Measurements from ENCODE around the gene BCLAF1. TPM values are rescaled to one million over a fixed set of nuclear protein-coding genes. Genes with fewer than 3 reads are reported as not detected.

BCLAF1 gene
- total and polyA plus RNA-seq, 2 experiments from 2014 or later: 133 to 151 TPM

- Mint-ChIP-seq H3K27me3 (ENCODE audit: insufficient read depth, low read depth, poor library complexity) (no peaks in the 10 kb centered on the region), H3K4me3 (no peak overlapping the region), H3K36me3 (ENCODE audit: low read depth) (peaks cover 6% of the 10 kb centered on the region; the same call in 1 of the 3 replicates), H3K4me1 (no peaks in the 10 kb centered on the region; the same call in 2 of the 3 replicates), H3K9me3 (peaks cover 4% of the 10 kb centered on the region; the same call in 1 of the 3 replicates), H3K27ac (no peak overlapping the region)
- TF ChIP-seq CREB1 (CRISPR knock-in tag; IDR thresholded peaks at IDR 0.05; ENCODE audit: low read depth): no peak
- no peak for TF ChIP-seq JUNB (IDR thresholded peaks at IDR 0.05; ENCODE audit: unreplicated experiment)
- TF ChIP-seq NANOG (IDR thresholded peaks at IDR 0.05; ENCODE audit: borderline replicate concordance): no peak
- TF ChIP-seq, protein P1, sequence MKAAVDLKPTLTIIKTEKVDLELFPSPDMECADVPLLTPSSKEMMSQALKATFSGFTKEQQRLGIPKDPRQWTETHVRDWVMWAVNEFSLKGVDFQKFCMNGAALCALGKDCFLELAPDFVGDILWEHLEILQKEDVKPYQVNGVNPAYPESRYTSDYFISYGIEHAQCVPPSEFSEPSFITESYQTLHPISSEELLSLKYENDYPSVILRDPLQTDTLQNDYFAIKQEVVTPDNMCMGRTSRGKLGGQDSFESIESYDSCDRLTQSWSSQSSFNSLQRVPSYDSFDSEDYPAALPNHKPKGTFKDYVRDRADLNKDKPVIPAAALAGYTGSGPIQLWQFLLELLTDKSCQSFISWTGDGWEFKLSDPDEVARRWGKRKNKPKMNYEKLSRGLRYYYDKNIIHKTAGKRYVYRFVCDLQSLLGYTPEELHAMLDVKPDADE (IDR thresholded peaks at IDR 0.05): no peak
- TF ChIP-seq, protein P2, sequence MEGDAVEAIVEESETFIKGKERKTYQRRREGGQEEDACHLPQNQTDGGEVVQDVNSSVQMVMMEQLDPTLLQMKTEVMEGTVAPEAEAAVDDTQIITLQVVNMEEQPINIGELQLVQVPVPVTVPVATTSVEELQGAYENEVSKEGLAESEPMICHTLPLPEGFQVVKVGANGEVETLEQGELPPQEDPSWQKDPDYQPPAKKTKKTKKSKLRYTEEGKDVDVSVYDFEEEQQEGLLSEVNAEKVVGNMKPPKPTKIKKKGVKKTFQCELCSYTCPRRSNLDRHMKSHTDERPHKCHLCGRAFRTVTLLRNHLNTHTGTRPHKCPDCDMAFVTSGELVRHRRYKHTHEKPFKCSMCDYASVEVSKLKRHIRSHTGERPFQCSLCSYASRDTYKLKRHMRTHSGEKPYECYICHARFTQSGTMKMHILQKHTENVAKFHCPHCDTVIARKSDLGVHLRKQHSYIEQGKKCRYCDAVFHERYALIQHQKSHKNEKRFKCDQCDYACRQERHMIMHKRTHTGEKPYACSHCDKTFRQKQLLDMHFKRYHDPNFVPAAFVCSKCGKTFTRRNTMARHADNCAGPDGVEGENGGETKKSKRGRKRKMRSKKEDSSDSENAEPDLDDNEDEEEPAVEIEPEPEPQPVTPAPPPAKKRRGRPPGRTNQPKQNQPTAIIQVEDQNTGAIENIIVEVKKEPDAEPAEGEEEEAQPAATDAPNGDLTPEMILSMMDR (conservative IDR thresholded peaks at IDR 0.05; ENCODE audit: low read depth in 2 of 2): no peak
- no peak for TF ChIP-seq STAT1 (IDR thresholded peaks at IDR 0.05; ENCODE audit: unreplicated experiment)
- no peak for TF ChIP-seq ZNF331 (CRISPR knock-in tag; IDR thresholded peaks at IDR 0.05; ENCODE audit: low read depth)
- no peak for TF ChIP-seq EZH2 (IDR thresholded peaks at IDR 0.05; ENCODE audit: low read depth, unreplicated experiment)
- no peak for TF ChIP-seq POLR2AphosphoS5 (IDR thresholded peaks at IDR 0.05; ENCODE audit: low read depth)
- TF ChIP-seq, protein P3, sequence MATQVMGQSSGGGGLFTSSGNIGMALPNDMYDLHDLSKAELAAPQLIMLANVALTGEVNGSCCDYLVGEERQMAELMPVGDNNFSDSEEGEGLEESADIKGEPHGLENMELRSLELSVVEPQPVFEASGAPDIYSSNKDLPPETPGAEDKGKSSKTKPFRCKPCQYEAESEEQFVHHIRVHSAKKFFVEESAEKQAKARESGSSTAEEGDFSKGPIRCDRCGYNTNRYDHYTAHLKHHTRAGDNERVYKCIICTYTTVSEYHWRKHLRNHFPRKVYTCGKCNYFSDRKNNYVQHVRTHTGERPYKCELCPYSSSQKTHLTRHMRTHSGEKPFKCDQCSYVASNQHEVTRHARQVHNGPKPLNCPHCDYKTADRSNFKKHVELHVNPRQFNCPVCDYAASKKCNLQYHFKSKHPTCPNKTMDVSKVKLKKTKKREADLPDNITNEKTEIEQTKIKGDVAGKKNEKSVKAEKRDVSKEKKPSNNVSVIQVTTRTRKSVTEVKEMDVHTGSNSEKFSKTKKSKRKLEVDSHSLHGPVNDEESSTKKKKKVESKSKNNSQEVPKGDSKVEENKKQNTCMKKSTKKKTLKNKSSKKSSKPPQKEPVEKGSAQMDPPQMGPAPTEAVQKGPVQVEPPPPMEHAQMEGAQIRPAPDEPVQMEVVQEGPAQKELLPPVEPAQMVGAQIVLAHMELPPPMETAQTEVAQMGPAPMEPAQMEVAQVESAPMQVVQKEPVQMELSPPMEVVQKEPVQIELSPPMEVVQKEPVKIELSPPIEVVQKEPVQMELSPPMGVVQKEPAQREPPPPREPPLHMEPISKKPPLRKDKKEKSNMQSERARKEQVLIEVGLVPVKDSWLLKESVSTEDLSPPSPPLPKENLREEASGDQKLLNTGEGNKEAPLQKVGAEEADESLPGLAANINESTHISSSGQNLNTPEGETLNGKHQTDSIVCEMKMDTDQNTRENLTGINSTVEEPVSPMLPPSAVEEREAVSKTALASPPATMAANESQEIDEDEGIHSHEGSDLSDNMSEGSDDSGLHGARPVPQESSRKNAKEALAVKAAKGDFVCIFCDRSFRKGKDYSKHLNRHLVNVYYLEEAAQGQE (IDR thresholded peaks at IDR 0.05; ENCODE audit: unreplicated experiment): no peak
- no peak for TF ChIP-seq EZH2phosphoT487 (IDR thresholded peaks at IDR 0.05; ENCODE audit: unreplicated experiment)
- no peak for TF ChIP-seq ZNF114 (CRISPR knock-in tag; IDR thresholded peaks at IDR 0.05)
- H3K27ac ChIP-seq (ENCODE audit: low read depth): no peak overlapping the region
- H3K4me3 ChIP-seq: no peak overlapping the region
- no peak overlapping the region for H2AFZ ChIP-seq
- no peaks in the 10 kb centered on the region for H3K27me3 ChIP-seq (ENCODE audit: insufficient read depth)
- no peaks in the 10 kb centered on the region for H3K79me2 ChIP-seq (replicated peaks; ENCODE audit: insufficient read depth)
- no peak for ATAC-seq
- no peak for DNase-seq (ENCODE audit: low spot score)
- H3K36me3 ChIP-seq (ENCODE audit: insufficient read depth): no peaks in the 10 kb centered on the region
- H3F3A ChIP-seq (replicated peaks; ENCODE audit: low read depth): no peaks in the 10 kb centered on the region
- H3K9me2 ChIP-seq (ENCODE audit: insufficient read depth): no peaks in the 10 kb centered on the region
- H3K4me2 ChIP-seq: no peak overlapping the region
- no peaks in the 10 kb centered on the region for H3K4me1 ChIP-seq (ENCODE audit: insufficient read depth)
- H4K20me1 ChIP-seq (replicated peaks; ENCODE audit: insufficient read depth): no peaks in the 10 kb centered on the region
Observed at GRCh38 chr6:136226674-136227377, 62.8 kb downstream of the BCLAF1 start.

Data from GM23338 (cell line).